ENCODE results near the gene RAI14.

Gene RAI14

DNA sequence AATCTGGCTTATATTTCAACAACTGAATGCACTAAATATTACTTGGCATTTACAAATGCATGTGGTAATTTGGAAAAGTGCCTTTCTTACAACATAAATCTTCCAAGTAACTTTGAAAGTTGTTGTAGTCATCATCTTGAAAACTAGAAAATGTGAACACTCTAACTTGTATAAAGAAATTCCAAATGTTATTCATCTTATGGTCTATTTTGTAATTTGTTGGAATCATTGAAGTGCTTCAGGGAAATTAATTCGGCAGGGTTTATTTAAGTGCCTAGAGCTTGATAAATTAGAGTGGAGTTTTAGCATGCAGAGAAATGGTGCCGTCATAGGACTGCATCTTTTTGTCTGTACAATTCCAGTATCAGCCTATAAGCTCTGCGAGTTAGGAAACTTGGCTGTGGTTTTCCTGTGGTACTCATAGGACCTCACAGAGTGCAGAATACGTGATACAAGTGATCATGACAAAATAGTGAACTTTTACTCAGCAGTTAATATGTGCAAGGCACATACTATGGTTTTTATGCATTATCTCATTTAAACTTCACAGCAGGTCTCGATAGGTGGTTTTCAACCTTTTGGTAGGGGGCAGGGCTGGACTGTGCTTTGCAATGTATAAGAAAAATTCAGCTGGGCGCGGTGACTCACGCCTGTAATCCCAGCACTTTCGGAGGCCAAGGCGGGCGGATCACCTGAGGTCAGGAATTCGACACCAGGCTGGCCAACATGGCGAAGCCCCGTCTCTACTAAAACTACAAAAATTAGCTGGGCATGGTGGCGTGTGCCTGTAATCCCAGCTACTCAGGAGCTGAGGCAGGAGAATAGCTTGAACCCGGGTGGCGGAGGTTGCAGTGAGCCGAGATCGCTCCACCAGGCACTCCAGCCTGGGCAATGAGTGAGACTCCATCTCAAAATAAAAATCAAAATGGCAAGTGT is 79.6 kb downstream of the RAI14 start:
- H3K27ac ChIP-seq = no peak overlapping the region
- no peak for TF ChIP-seq CTCF (conservative IDR thresholded peaks at IDR 0.05)
- no peak for TF ChIP-seq ZFX (IDR thresholded peaks at IDR 0.05)

GRCh38 chr5:34736445-34737115 is 80.5 kb downstream of the RAI14 start:
- H3K27ac ChIP-seq = no peak overlapping the region
- TF ChIP-seq ZFX (IDR thresholded peaks at IDR 0.05) (no peak), CTCF (conservative IDR thresholded peaks at IDR 0.05) (no peak)

- TF ChIP-seq CTCF (conservative IDR thresholded peaks at IDR 0.05) = no peak
- TF ChIP-seq ZFX (IDR thresholded peaks at IDR 0.05) = no peak
- H3K27ac ChIP-seq = no peak overlapping the region
Observed at GRCh38 chr5:34737731-34738130, 81.6 kb downstream of the RAI14 start.

- TF ChIP-seq ZFX (IDR thresholded peaks at IDR 0.05) = no peak
- no peak for TF ChIP-seq CTCF (conservative IDR thresholded peaks at IDR 0.05)
- no peak overlapping the region for H3K27ac ChIP-seq
Observed at GRCh38 chr5:34738381-34738780, 82.3 kb downstream of the RAI14 start.

DNA sequence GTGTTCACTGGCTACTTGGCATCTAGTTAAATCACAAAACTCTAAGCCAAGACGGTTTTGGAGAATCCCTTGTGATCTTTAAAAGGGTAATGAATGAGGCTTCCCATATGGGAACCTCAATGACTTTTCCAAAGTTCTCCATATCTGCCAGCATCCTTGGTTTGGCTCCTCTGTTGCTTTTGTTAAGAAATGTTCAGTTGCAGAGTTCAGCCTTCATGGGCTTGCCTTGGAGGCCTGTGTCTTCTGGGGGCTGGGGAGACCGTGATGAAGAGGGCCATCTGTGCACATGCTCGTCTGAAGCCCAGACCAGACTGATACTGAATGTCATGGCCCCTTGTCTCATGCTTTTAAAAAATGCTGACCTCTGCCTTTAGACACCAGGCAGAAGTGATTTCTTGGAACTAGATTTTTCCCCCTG is 84.3 kb downstream of the RAI14 start:
- TF ChIP-seq ZFX (IDR thresholded peaks at IDR 0.05) = no peak
- H3K27ac ChIP-seq = no peak overlapping the region

- H3K27ac ChIP-seq = no peak overlapping the region
- TF ChIP-seq ZFX (IDR thresholded peaks at IDR 0.05) = no peak
- TF ChIP-seq CTCF (conservative IDR thresholded peaks at IDR 0.05) = no peak
Observed at GRCh38 chr5:34742061-34742460, 85.9 kb downstream of the RAI14 start.

DNA sequence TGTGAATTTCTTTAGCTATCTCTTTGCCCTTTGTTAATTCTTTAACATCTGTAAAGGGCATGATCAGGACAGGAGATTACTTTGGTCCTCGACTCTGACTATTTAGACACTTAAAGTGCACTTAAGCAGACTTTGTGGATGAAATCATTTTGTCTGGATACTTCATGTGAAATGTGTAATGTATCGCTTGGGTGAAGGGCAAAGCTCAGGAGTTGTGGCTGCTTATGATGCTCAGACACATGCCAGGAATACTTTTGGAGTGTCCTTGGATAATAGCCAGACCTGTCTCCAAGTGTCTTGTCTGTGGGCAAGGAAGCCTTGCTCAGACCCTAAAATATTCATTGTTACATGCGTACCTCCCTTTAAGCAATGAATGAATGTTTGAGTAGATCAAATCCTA is 87.8 kb downstream of the RAI14 start:
- H3K27ac ChIP-seq = no peak overlapping the region
- TF ChIP-seq ZFX (IDR thresholded peaks at IDR 0.05) (no peak), CTCF (conservative IDR thresholded peaks at IDR 0.05) (no peak)

Data from C4-2B (cell line).